ENCODE results near the gene SCAPER. TPM values are rescaled to one million over a fixed set of nuclear protein-coding genes. Genes with fewer than 3 reads are reported as not detected.

Gene SCAPER
- polyA plus RNA-seq, 1 donor from 2014 or later: 77.1 TPM

- no peak overlapping the region for H3K4me2 ChIP-seq (ENCODE audit: low read length)
Observed at GRCh38 chr15:76871930-76872329, 33.2 kb downstream of the SCAPER start.

GRCh38 chr15:76868740-76869139 lies 36.4 kb downstream of the SCAPER start:
- Histone ChIP-seq H4K20me1 (ENCODE audit: insufficient read depth) (no peaks in the 10 kb centered on the region), H3K9ac (ENCODE audit: low read length) (no peak overlapping the region), H3K9me2 (ENCODE audit: insufficient read depth, low read length) (no peaks in the 10 kb centered on the region), H3K9me3 (ENCODE audit: low read length) (no peaks in the 10 kb centered on the region), H3F3A (ENCODE audit: insufficient read depth, low read length, poor library complexity, severe bottlenecking) (no peaks in the 10 kb centered on the region), H3K79me2 (replicated peaks; ENCODE audit: insufficient read depth, low read length) (no peaks in the 10 kb centered on the region), H2AFZ (ENCODE audit: low read depth, low read length) (no peak overlapping the region), H3K27ac (ENCODE audit: low read length) (no peak overlapping the region), H3K36me3 (ENCODE audit: insufficient read depth, low read length) (no peaks in the 10 kb centered on the region), H3K27me3 (ENCODE audit: insufficient read depth, low read depth, low read length) (no peaks in the 10 kb centered on the region), H3K4me2 (ENCODE audit: low read length) (no peak overlapping the region), H3K4me3 (ENCODE audit: low read length) (no peak overlapping the region)
- TF ChIP-seq RAD21 (conservative IDR thresholded peaks at IDR 0.05): no peak
- TF ChIP-seq, protein P1, sequence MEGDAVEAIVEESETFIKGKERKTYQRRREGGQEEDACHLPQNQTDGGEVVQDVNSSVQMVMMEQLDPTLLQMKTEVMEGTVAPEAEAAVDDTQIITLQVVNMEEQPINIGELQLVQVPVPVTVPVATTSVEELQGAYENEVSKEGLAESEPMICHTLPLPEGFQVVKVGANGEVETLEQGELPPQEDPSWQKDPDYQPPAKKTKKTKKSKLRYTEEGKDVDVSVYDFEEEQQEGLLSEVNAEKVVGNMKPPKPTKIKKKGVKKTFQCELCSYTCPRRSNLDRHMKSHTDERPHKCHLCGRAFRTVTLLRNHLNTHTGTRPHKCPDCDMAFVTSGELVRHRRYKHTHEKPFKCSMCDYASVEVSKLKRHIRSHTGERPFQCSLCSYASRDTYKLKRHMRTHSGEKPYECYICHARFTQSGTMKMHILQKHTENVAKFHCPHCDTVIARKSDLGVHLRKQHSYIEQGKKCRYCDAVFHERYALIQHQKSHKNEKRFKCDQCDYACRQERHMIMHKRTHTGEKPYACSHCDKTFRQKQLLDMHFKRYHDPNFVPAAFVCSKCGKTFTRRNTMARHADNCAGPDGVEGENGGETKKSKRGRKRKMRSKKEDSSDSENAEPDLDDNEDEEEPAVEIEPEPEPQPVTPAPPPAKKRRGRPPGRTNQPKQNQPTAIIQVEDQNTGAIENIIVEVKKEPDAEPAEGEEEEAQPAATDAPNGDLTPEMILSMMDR (IDR thresholded peaks at IDR 0.05; ENCODE audit: poor library complexity, severe bottlenecking): no peak
- TF ChIP-seq MXI1 (conservative IDR thresholded peaks at IDR 0.05; ENCODE audit: poor library complexity, severe bottlenecking): no peak
- no peak for TF ChIP-seq POLR2AphosphoS5 (IDR thresholded peaks at IDR 0.05)
- TF ChIP-seq, protein P2, sequence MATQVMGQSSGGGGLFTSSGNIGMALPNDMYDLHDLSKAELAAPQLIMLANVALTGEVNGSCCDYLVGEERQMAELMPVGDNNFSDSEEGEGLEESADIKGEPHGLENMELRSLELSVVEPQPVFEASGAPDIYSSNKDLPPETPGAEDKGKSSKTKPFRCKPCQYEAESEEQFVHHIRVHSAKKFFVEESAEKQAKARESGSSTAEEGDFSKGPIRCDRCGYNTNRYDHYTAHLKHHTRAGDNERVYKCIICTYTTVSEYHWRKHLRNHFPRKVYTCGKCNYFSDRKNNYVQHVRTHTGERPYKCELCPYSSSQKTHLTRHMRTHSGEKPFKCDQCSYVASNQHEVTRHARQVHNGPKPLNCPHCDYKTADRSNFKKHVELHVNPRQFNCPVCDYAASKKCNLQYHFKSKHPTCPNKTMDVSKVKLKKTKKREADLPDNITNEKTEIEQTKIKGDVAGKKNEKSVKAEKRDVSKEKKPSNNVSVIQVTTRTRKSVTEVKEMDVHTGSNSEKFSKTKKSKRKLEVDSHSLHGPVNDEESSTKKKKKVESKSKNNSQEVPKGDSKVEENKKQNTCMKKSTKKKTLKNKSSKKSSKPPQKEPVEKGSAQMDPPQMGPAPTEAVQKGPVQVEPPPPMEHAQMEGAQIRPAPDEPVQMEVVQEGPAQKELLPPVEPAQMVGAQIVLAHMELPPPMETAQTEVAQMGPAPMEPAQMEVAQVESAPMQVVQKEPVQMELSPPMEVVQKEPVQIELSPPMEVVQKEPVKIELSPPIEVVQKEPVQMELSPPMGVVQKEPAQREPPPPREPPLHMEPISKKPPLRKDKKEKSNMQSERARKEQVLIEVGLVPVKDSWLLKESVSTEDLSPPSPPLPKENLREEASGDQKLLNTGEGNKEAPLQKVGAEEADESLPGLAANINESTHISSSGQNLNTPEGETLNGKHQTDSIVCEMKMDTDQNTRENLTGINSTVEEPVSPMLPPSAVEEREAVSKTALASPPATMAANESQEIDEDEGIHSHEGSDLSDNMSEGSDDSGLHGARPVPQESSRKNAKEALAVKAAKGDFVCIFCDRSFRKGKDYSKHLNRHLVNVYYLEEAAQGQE (IDR thresholded peaks at IDR 0.05; ENCODE audit: borderline replicate concordance): no peak
- TF ChIP-seq SMC3 (conservative IDR thresholded peaks at IDR 0.05; ENCODE audit: poor library complexity): no peak
- TF ChIP-seq TAF1 (IDR thresholded peaks at IDR 0.05; ENCODE audit: low read depth): no peak
- TF ChIP-seq EZH2 (IDR thresholded peaks at IDR 0.05; ENCODE audit: borderline replicate concordance, insufficient read depth, low read length, poor library complexity, severe bottlenecking): no peak
- no peak for TF ChIP-seq EP300 (conservative IDR thresholded peaks at IDR 0.05; ENCODE audit: poor library complexity, severe bottlenecking)

More at GRCh38 chr15:76871930-76872329, 33.2 kb downstream of the SCAPER start:
- Histone ChIP-seq H3K27me3 (ENCODE audit: insufficient read depth, low read depth, low read length) (no peaks in the 10 kb centered on the region), H3K9me2 (ENCODE audit: insufficient read depth, low read length) (no peaks in the 10 kb centered on the region), H3K9me3 (ENCODE audit: low read length) (no peaks in the 10 kb centered on the region), H3K79me2 (replicated peaks; ENCODE audit: insufficient read depth, low read length) (no peaks in the 10 kb centered on the region), H3K27ac (ENCODE audit: low read length) (no peak overlapping the region), H3K9ac (ENCODE audit: low read length) (no peak overlapping the region), H3K36me3 (ENCODE audit: insufficient read depth, low read length) (no peaks in the 10 kb centered on the region), H4K20me1 (ENCODE audit: insufficient read depth) (no peaks in the 10 kb centered on the region), H3F3A (ENCODE audit: insufficient read depth, low read length, poor library complexity, severe bottlenecking) (no peaks in the 10 kb centered on the region), H2AFZ (ENCODE audit: low read depth, low read length) (no peak overlapping the region), H3K4me3 (ENCODE audit: low read length) (no peak overlapping the region)
- TF ChIP-seq MXI1 (conservative IDR thresholded peaks at IDR 0.05; ENCODE audit: poor library complexity, severe bottlenecking) (no peak), EP300 (conservative IDR thresholded peaks at IDR 0.05; ENCODE audit: poor library complexity, severe bottlenecking) (no peak), POLR2AphosphoS5 (IDR thresholded peaks at IDR 0.05) (no peak), TAF1 (IDR thresholded peaks at IDR 0.05; ENCODE audit: low read depth) (no peak), SMC3 (conservative IDR thresholded peaks at IDR 0.05; ENCODE audit: poor library complexity) (no peak), EZH2 (IDR thresholded peaks at IDR 0.05; ENCODE audit: borderline replicate concordance, insufficient read depth, low read length, poor library complexity, severe bottlenecking) (no peak), RAD21 (conservative IDR thresholded peaks at IDR 0.05) (no peak)
- TF ChIP-seq, protein P1 (IDR thresholded peaks at IDR 0.05; ENCODE audit: poor library complexity, severe bottlenecking): no peak
- TF ChIP-seq, protein P2 (IDR thresholded peaks at IDR 0.05; ENCODE audit: borderline replicate concordance): no peak
